CD8-positive, alpha-beta memory T cell (primary cell): Measurements from ENCODE around the gene MAN1A1. TPM values are rescaled to one million over a fixed set of nuclear protein-coding genes. Genes with fewer than 3 reads are reported as not detected.

Experiments
- CTCF ChIA-PET: fragments of 350-600 bp; sonication (Branson Sonifier 250); formaldehyde crosslinking; loops from one replicate; lab custom pipeline; 2021; ENCODE audit warnings: antibody characterized with exemption; lab: Charles Lee
- POLR2A ChIA-PET: fragments of 350-600 bp; sonication (Branson Sonifier 250); formaldehyde crosslinking; loops from one replicate; lab custom pipeline; 2021; ENCODE audit warnings: antibody characterized with exemption; lab: Charles Lee
- DNase-seq, 5 donors: peaks; one replicate each; pipeline versions ENCODE4 v3.0.0 to v3.0.0-alpha.2; 2020 to 2022; ENCODE audit warnings: mixed read lengths in 1 of 5
- H3K27ac ChIP-seq: one replicate; pipeline ENCODE4 v1.7.0; 2013; ENCODE audit warnings: low read depth, mild to moderate bottlenecking, low read length, moderate library complexity
- H3K27me3 ChIP-seq: 2 replicates; pipeline ENCODE4 v1.7.0; 2013; ENCODE audit warnings: low read length, mild to moderate bottlenecking; ENCODE audit not compliant: insufficient read depth, poor library complexity, severe bottlenecking
- H3K36me3 ChIP-seq: 2 replicates; pipeline ENCODE4 v1.7.0; 2013; ENCODE audit warnings: mild to moderate bottlenecking, low read length, moderate library complexity; ENCODE audit not compliant: insufficient read depth
- H3K4me1 ChIP-seq: 2 replicates; pipeline ENCODE4 v1.7.0; 2013; ENCODE audit warnings: mild to moderate bottlenecking, low read length, moderate library complexity; ENCODE audit not compliant: insufficient read depth
- H3K4me3 ChIP-seq: 2 replicates; pipeline ENCODE4 v1.7.0; 2013; ENCODE audit warnings: mild to moderate bottlenecking, low read length
- H3K9me3 ChIP-seq: 2 replicates; pipeline ENCODE4 v1.7.0; 2013; ENCODE audit warnings: mild to moderate bottlenecking, low read length
- H3K27ac Mint-ChIP-seq, 8 donors: one replicate each; pipeline ENCODE4 v1.8.0; 2020 to 2021; ENCODE audit warnings: mixed read lengths in 8 of 8, mild to moderate bottlenecking in 6 of 8, inconsistent platforms in 3 of 8, moderate library complexity in 3 of 8
- H3K27me3 Mint-ChIP-seq, 2 donors: one replicate each; pipeline ENCODE4 v1.8.0; 2020 to 2021; ENCODE audit warnings: mixed read lengths in 2 of 2, mild to moderate bottlenecking in 1 of 2, moderate library complexity in 1 of 2
- H3K36me3 Mint-ChIP-seq, 3 donors: one replicate each; pipeline ENCODE4 v1.8.0; 2020 to 2021; ENCODE audit warnings: mixed read lengths in 3 of 3, inconsistent platforms in 1 of 3, mild to moderate bottlenecking in 1 of 3
- H3K4me1 Mint-ChIP-seq, 3 donors: one replicate each; pipeline ENCODE4 v1.8.0; 2020 to 2021; ENCODE audit warnings: mixed read lengths in 3 of 3, inconsistent platforms in 1 of 3, mild to moderate bottlenecking in 1 of 3
- H3K4me3 Mint-ChIP-seq, 7 donors: one replicate each; pipeline ENCODE4 v1.8.0; 2020 to 2021; ENCODE audit warnings: mixed read lengths in 7 of 7, mild to moderate bottlenecking in 6 of 7, moderate library complexity in 4 of 7, inconsistent platforms in 2 of 7
- H3K9me3 Mint-ChIP-seq, 5 donors: one replicate each; pipeline ENCODE4 v1.8.0; 2020 to 2022; ENCODE audit warnings: mixed read lengths in 5 of 5, mild to moderate bottlenecking in 3 of 5, moderate library complexity in 2 of 5, inconsistent platforms in 1 of 5
- polyA plus RNA-seq: library from polyadenylated mRNA; unstranded; fragments of 300-500 nt; fragmentation: Illumina TruSeq; gene quantifications from one replicate; pipeline ENCODE4 v1.2.3, GENCODE V29; 2021
- total RNA-seq, 2 experiments: library from RNA; stranded (reverse); gene quantifications; one replicate each; pipeline ENCODE4 v1.2.3, GENCODE V29; 2021

Gene MAN1A1
- total and polyA plus RNA-seq, 3 experiments from 2014 or later = 23.8 to 38.4 (median 36.9) TPM

GRCh38 chr6:119368921-119369320 is 19.4 kb upstream of the MAN1A1 start:
- no peak overlapping the region for H3K4me3 ChIP-seq
- H3K36me3 Mint-ChIP-seq = peaks cover 10 to 27% (median 11%) of the 10 kb centered on the region in 3 donors
- no peak overlapping the region for H3K4me3 Mint-ChIP-seq
- no peaks in the 10 kb centered on the region for H3K27me3 Mint-ChIP-seq
- peaks cover 0 to 7% (median 2%) of the 10 kb centered on the region in 5 donors for H3K9me3 Mint-ChIP-seq
- POLR2A ChIA-PET = no interaction called here
- H3K27me3 ChIP-seq = no peaks in the 10 kb centered on the region
- no peaks in the 10 kb centered on the region for H3K9me3 ChIP-seq
- no peak overlapping the region for H3K27ac ChIP-seq
- H3K4me1 Mint-ChIP-seq = peaks cover 0 to 4% (median 0%) of the 10 kb centered on the region in 3 donors
- DNase-seq = no peak
- H3K36me3 ChIP-seq = no peaks in the 10 kb centered on the region
- no peak overlapping the region for H3K27ac Mint-ChIP-seq
- CTCF ChIA-PET = no interaction called here
- H3K4me1 ChIP-seq = no peaks in the 10 kb centered on the region

GRCh38 chr6:119361209-119361608 is 11.6 kb upstream of the MAN1A1 start:
- DNase-seq = no peak
- Mint-ChIP-seq H3K27me3 (no peaks in the 10 kb centered on the region), H3K4me3 (no peak overlapping the region), H3K4me1 (peaks cover 0 to 2% (median 0%) of the 10 kb centered on the region in 3 donors), H3K27ac (no peak overlapping the region), H3K36me3 (peaks cover 8 to 20% (median 12%) of the 10 kb centered on the region in 3 donors), H3K9me3 (no peaks in the 10 kb centered on the region)
- H3K4me3 ChIP-seq = no peak overlapping the region
- no peaks in the 10 kb centered on the region for H3K36me3 ChIP-seq
- no peaks in the 10 kb centered on the region for H3K4me1 ChIP-seq
- ChIA-PET CTCF (no interaction called here), POLR2A (no interaction called here)
- H3K9me3 ChIP-seq = no peaks in the 10 kb centered on the region
- H3K27ac ChIP-seq = no peak overlapping the region
- H3K27me3 ChIP-seq = no peaks in the 10 kb centered on the region

- no peaks in the 10 kb centered on the region for H3K27me3 Mint-ChIP-seq
- H3K9me3 Mint-ChIP-seq = no peaks in the 10 kb centered on the region
- ChIA-PET POLR2A (no interaction called here), CTCF (no interaction called here)
- peaks cover 8 to 14% (median 12%) of the 10 kb centered on the region in 3 donors for H3K36me3 Mint-ChIP-seq
- no peaks in the 10 kb centered on the region for H3K4me1 ChIP-seq
- peak overlapping the region in 2 of 8 donors; percentile 3 to 55 for H3K27ac Mint-ChIP-seq
- H3K4me3 ChIP-seq = no peak overlapping the region
- no peaks in the 10 kb centered on the region for H3K9me3 ChIP-seq
- H3K36me3 ChIP-seq = no peaks in the 10 kb centered on the region
- no peaks in the 10 kb centered on the region for H3K27me3 ChIP-seq
- H3K4me1 Mint-ChIP-seq = peaks cover 0 to 2% (median 0%) of the 10 kb centered on the region in 3 donors
- no peak overlapping the region for H3K27ac ChIP-seq
- no peak overlapping the region for H3K4me3 Mint-ChIP-seq
- no peak for DNase-seq
These were observed 10.8 kb upstream of the MAN1A1 start for GRCh38 chr6:119360262-119360915.

- DNase-seq = no peak
- Mint-ChIP-seq H3K27ac (no peak overlapping the region), H3K27me3 (no peaks in the 10 kb centered on the region), H3K4me3 (no peak overlapping the region), H3K4me1 (peaks cover 10 to 22% (median 19%) of the 10 kb centered on the region in 3 donors), H3K9me3 (no peaks in the 10 kb centered on the region), H3K36me3 (peaks cover 0 to 1% (median 0%) of the 10 kb centered on the region in 3 donors)
- Histone ChIP-seq H3K27ac (no peak overlapping the region), H3K4me1 (no peaks in the 10 kb centered on the region), H3K27me3 (no peaks in the 10 kb centered on the region), H3K36me3 (no peaks in the 10 kb centered on the region), H3K4me3 (no peak overlapping the region), H3K9me3 (no peaks in the 10 kb centered on the region)
- ChIA-PET POLR2A (no interaction called here), CTCF (no interaction called here)
These were observed 6.3 kb upstream of the MAN1A1 start for GRCh38 chr6:119355890-119356289.

GRCh38 chr6:119355157-119355556 is 5.6 kb upstream of the MAN1A1 start:
- POLR2A ChIA-PET = no interaction called here
- Histone ChIP-seq H3K27ac (no peak overlapping the region), H3K36me3 (no peaks in the 10 kb centered on the region), H3K27me3 (no peaks in the 10 kb centered on the region), H3K4me3 (no peak overlapping the region), H3K4me1 (no peaks in the 10 kb centered on the region), H3K9me3 (no peaks in the 10 kb centered on the region)
- no peak overlapping the region for H3K27ac Mint-ChIP-seq
- no peak overlapping the region for H3K4me3 Mint-ChIP-seq
- H3K4me1 Mint-ChIP-seq = peaks cover 8 to 28% (median 25%) of the 10 kb centered on the region in 3 donors
- DNase-seq = no peak
- H3K36me3 Mint-ChIP-seq = peaks cover 0 to 3% (median 1%) of the 10 kb centered on the region in 3 donors
- no peaks in the 10 kb centered on the region for H3K27me3 Mint-ChIP-seq
- no peaks in the 10 kb centered on the region for H3K9me3 Mint-ChIP-seq
- CTCF ChIA-PET = no interaction called here

GRCh38 chr6:119353696-119354095 is 4.1 kb upstream of the MAN1A1 start:
- POLR2A ChIA-PET = no interaction called here
- no peak overlapping the region for H3K27ac Mint-ChIP-seq

GRCh38 chr6:119352001-119352400 is 2.4 kb upstream of the MAN1A1 start:
- Mint-ChIP-seq H3K36me3 (peaks cover 0 to 12% (median 0%) of the 10 kb centered on the region in 3 donors), H3K27me3 (peaks cover 0 to 1% of the 10 kb centered on the region in 2 donors), H3K4me3 (no peak overlapping the region), H3K27ac (no peak overlapping the region), H3K4me1 (peaks cover 22 to 42% (median 39%) of the 10 kb centered on the region in 3 donors), H3K9me3 (no peaks in the 10 kb centered on the region)
- Histone ChIP-seq H3K27ac (no peak overlapping the region), H3K9me3 (no peaks in the 10 kb centered on the region), H3K4me1 (peaks cover 8% of the 10 kb centered on the region), H3K27me3 (no peaks in the 10 kb centered on the region), H3K4me3 (no peak overlapping the region), H3K36me3 (no peaks in the 10 kb centered on the region)
- POLR2A ChIA-PET = no interaction called here
- DNase-seq = no peak
- CTCF ChIA-PET = no interaction called here

More at GRCh38 chr6:119353696-119354095, 4.1 kb upstream of the MAN1A1 start:
- H3K4me1 ChIP-seq = no peaks in the 10 kb centered on the region
- no peak overlapping the region for H3K27ac ChIP-seq
- H3K4me3 Mint-ChIP-seq = peak overlapping the region in 1 of 7 donors; percentile 21
- no peak overlapping the region for H3K4me3 ChIP-seq
- no peaks in the 10 kb centered on the region for H3K27me3 Mint-ChIP-seq
- H3K9me3 Mint-ChIP-seq = no peaks in the 10 kb centered on the region
- DNase-seq = no peak
- H3K36me3 ChIP-seq = no peaks in the 10 kb centered on the region
- H3K4me1 Mint-ChIP-seq = peaks cover 8 to 28% (median 25%) of the 10 kb centered on the region in 3 donors
- no peaks in the 10 kb centered on the region for H3K27me3 ChIP-seq
- no peaks in the 10 kb centered on the region for H3K9me3 ChIP-seq
- CTCF ChIA-PET = no interaction called here
- peaks cover 0 to 6% (median 0%) of the 10 kb centered on the region in 3 donors for H3K36me3 Mint-ChIP-seq

- Mint-ChIP-seq H3K4me1 (peaks cover 32 to 53% (median 49%) of the 10 kb centered on the region in 3 donors), H3K36me3 (peaks cover 0 to 12% (median 0%) of the 10 kb centered on the region in 3 donors), H3K27ac (peak overlapping the region in 6 of 8 donors; percentile 50 to 93 (median 89)), H3K4me3 (peak overlapping the region; percentile 84 to 97 (median 88)), H3K9me3 (no peaks in the 10 kb centered on the region), H3K27me3 (peaks cover 0 to 1% of the 10 kb centered on the region in 2 donors)
- peak in 1 of 5 donors; percentile 9 for DNase-seq
- Histone ChIP-seq H3K9me3 (no peaks in the 10 kb centered on the region), H3K27ac (peak overlapping the region; percentile 85), H3K4me1 (peaks cover 12% of the 10 kb centered on the region), H3K27me3 (no peaks in the 10 kb centered on the region), H3K36me3 (no peaks in the 10 kb centered on the region), H3K4me3 (peak overlapping the region; percentile 78)
- POLR2A ChIA-PET = interaction anchor here (0.6 to 1.7 kb wide), 4 partner anchors 16 to 472 kb away, joined by 3 to 7 read pairs (median 4); no protein-coding TSS in a partner anchor
- CTCF ChIA-PET = interaction anchor here (0.9 to 1.9 kb wide), 3 partner anchors 17 to 37 kb away, joined by 3 to 8 read pairs (median 4); no protein-coding TSS in a partner anchor
These were observed 1.4 kb upstream of the MAN1A1 start for GRCh38 chr6:119350952-119351372.
